Lower leg skin (tissue), 4 donors: ENCODE data around the gene ILK. TPM values are rescaled to one million over a fixed set of nuclear protein-coding genes. Genes with fewer than 3 reads are reported as not detected.
A peak's percentile ranks its signal among the peaks of the same experiment; 100 is the strongest.

Experiments
- DNase-seq, 2 donors: peaks; one replicate each; pipeline ENCODE4 v3.0.0-alpha.2; 2019; ENCODE audit warnings: low spot score in 2 of 2
- H3K4me3 ChIP-seq: fragments of 200-600 bp; sonication (generic); 2 replicates; pipeline ENCODE4 v1.5.1; 2017; ENCODE audit warnings: mild to moderate bottlenecking, low read depth; ENCODE audit not compliant: poor library complexity, severe bottlenecking
- CTCF ChIP-seq, 3 donors: fragments of 450-650 bp; IDR thresholded peaks; one replicate each; pipeline ENCODE4 v1.5.1; 2016; ENCODE audit warnings: antibody characterized with exemption in 3 of 3, mild to moderate bottlenecking in 3 of 3, moderate library complexity in 2 of 3
- POLR2A ChIP-seq, 2 donors: fragments of 450-650 bp; IDR thresholded peaks; one replicate each; pipeline ENCODE4 v1.6.1; 2016 to 2017; ENCODE audit warnings: antibody characterized with exemption in 2 of 2, mild to moderate bottlenecking in 1 of 2, moderate library complexity in 1 of 2
- WGBS, 2 donors: methylation state at CpG; one replicate each; pipeline ENCODE4 v1.1.5; 2018; 5-methylcytosine and 5-hydroxymethylcytosine counted together
- intact Hi-C: fragments of 100-400 bp; cut with DNase I; formaldehyde crosslinking; loops from one replicate; pipeline ENCODE4 v1.15.0; 2023; ENCODE audit warnings: low total_unique reads
- total RNA-seq, 4 donors: library from RNA; depleted of rRNA; stranded (reverse); fragments of >200 nt; gene quantifications; one replicate each; pipeline ENCODE4 v1.1.0, GENCODE V29; 2016

Gene ILK
- total RNA-seq, 4 donors from 2014 or later, result 68.1 to 91.0 (median 74.8) TPM

GRCh38 chr11:6618117-6619003 lies 14.8 kb downstream of the ILK start:
- 6% methylated on average over 15 of the region's 15 CpGs for WGBS, 2 donors
- intact Hi-C loops, result no loop called here
- H3K4me3 ChIP-seq, result peak overlapping the region; percentile 56
- DNase-seq, result peak in 1 of 2 donors; percentile 49
- TF ChIP-seq CTCF (IDR thresholded peaks at IDR 0.05) (no peak), POLR2A (IDR thresholded peaks at IDR 0.05) (no peak)

GRCh38 chr11:6619004-6619745 lies 15.6 kb downstream of the ILK start, which contains the start of gene TPP1:
TSS of gene TPP1 (minus strand) at chr11:6619422. CDS start at chr11:6619400, 22 bp downstream.
- peak in 1 of 2 donors; percentile 62 for TF ChIP-seq POLR2A (IDR thresholded peaks at IDR 0.05)
- no peak for TF ChIP-seq CTCF (IDR thresholded peaks at IDR 0.05)
- peak; percentile 96 to 99 for DNase-seq
- WGBS, 2 donors, result 1% methylated on average over 16 of the region's 16 CpGs
- intact Hi-C loops, result no loop called here
- peak within 1 kb of the TSS; percentile 56 for H3K4me3 ChIP-seq

GRCh38 chr11:6620636-6621035 lies 17.1 kb downstream of the ILK start:
- TF ChIP-seq POLR2A (IDR thresholded peaks at IDR 0.05), result no peak
- TF ChIP-seq CTCF (IDR thresholded peaks at IDR 0.05), result no peak
- intact Hi-C loops, result no loop called here
- no peak overlapping the region for H3K4me3 ChIP-seq
- WGBS, 2 donors, result 87 to 95% methylated on average over 1 of the region's 1 CpG
- DNase-seq, result no peak

GRCh38 chr11:6621711-6622211 lies 18.2 kb downstream of the ILK start:
- intact Hi-C loops, result no loop called here
- TF ChIP-seq CTCF (IDR thresholded peaks at IDR 0.05) (no peak), POLR2A (IDR thresholded peaks at IDR 0.05) (no peak)
- WGBS, 2 donors, result 86 to 90% methylated on average over 14 to 15 of the region's 16 CpGs
- DNase-seq, result no peak
- H3K4me3 ChIP-seq, result no peak overlapping the region

- H3K4me3 ChIP-seq, result no peak overlapping the region
- no peak for DNase-seq
- 84 to 88% methylated on average over 15 to 21 of the region's 24 CpGs for WGBS, 2 donors
- no peak for TF ChIP-seq CTCF (IDR thresholded peaks at IDR 0.05)
- no peak for TF ChIP-seq POLR2A (IDR thresholded peaks at IDR 0.05)
- intact Hi-C loops, result no loop called here
These were observed 18.9 kb downstream of the ILK start for GRCh38 chr11:6622261-6623171.
